ENCODE results near the gene PRR20C.
"Not testable (repeated sequence)": the region's sequence is repeated elsewhere in the genome, so short reads cannot be mapped to it uniquely, and the experiment has no call there.

The PRR20C gene

DNA sequence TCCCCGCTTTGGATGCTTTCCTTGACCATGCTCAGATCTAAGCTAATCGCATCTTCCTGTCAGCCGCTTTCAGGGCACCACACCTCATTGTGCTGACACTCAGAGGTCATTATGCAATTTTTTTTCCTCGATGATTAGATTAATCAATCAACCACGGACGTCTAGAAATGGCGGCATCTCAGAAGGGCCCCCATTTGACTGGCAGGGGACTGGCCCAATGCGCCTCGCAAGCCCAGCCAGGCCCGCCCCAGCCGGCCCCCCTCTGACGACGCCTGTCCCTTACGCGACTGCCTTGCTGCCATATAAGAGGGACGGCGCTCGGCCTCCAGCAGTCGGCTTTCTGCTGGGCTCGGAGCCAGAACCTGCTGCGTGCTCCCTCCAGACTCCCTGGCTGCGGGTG, at the start of gene PRR20C:
PRR20C (plus strand) TSS at position 301 of the 400 bp plus-strand sequence. CDS start 387 bp downstream, outside the sequence.
- not testable (repeated sequence) for H3K9me3 ChIP-seq (ENCODE audit: low read length); H3K27ac ChIP-seq (ENCODE audit: low read depth, low read length); H3K36me3 ChIP-seq (ENCODE audit: insufficient read depth, low read length); H3K27me3 ChIP-seq (ENCODE audit: control insufficient read depth in 1 of 2, insufficient read depth in 2 of 2, low read length in 2 of 2); H3K4me3 ChIP-seq (ENCODE audit: low read depth in 1 of 2, low read length in 2 of 2); H3K9ac ChIP-seq (ENCODE audit: low read length); H3K4me1 ChIP-seq (ENCODE audit: insufficient read depth, low read length)

DNA sequence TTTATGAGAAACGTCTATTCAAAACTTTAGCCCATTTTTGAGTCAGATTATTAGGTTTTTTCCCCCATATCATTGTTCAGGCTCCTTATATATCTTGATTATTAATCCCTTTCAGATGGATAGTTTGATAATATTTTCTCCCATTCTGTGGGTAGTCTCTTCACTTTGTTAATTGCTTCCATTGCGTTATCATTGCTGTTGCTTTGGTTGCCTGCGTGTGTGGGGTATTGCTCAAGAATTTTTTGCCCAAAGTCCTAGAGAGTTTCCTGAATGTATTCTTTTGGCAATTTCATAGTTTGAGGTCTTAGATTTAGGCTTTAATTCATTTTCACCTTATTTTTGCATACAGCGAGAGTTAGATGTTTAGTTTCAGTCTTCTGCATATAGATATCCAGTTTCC, 38.9 kb upstream of the PRR20C start:
- Histone ChIP-seq H3K9ac (ENCODE audit: low read length) (no peak overlapping the region), H3K4me3 (ENCODE audit: low read depth in 1 of 2, low read length in 2 of 2) (no peak overlapping the region), H3K9me3 (ENCODE audit: low read length) (no peaks in the 10 kb centered on the region)

DNA sequence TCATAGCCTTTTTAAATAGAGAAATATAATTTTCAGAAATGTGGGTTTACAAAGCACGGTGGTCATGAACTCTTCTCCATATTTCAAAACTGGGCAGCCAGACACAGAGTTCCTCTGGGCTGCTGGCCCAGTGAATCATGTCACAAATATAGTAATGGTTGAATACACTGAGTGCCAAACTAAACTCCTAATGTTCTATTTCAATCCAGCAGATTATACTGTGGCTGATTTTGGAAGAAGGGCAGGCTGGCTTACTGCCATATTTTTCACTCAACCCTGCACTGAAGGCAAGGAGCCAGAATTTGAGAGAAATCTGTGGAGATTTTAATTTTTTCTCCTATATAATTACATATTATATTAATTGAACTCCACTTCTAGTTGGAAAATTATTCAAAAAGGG, 30.2 kb upstream of the PRR20C start:
- Histone ChIP-seq H3K36me3 (ENCODE audit: insufficient read depth, low read length) (no peaks in the 10 kb centered on the region), H3K27me3 (ENCODE audit: control insufficient read depth in 1 of 2, insufficient read depth in 2 of 2, low read length in 2 of 2) (no peaks in the 10 kb centered on the region), H3K27ac (ENCODE audit: low read depth, low read length) (no peak overlapping the region), H3K4me1 (ENCODE audit: insufficient read depth, low read length) (no peaks in the 10 kb centered on the region), H3K4me3 (ENCODE audit: low read depth in 1 of 2, low read length in 2 of 2) (no peak overlapping the region), H3K9ac (ENCODE audit: low read length) (no peak overlapping the region), H3K9me3 (ENCODE audit: low read length) (no peaks in the 10 kb centered on the region)

More for the DNA sequence above, 38.9 kb upstream of the PRR20C start:
- Histone ChIP-seq H3K27ac (ENCODE audit: low read depth, low read length) (no peak overlapping the region), H3K4me1 (ENCODE audit: insufficient read depth, low read length) (no peaks in the 10 kb centered on the region), H3K27me3 (ENCODE audit: control insufficient read depth in 1 of 2, insufficient read depth in 2 of 2, low read length in 2 of 2) (no peaks in the 10 kb centered on the region), H3K36me3 (ENCODE audit: insufficient read depth, low read length) (no peaks in the 10 kb centered on the region)

DNA sequence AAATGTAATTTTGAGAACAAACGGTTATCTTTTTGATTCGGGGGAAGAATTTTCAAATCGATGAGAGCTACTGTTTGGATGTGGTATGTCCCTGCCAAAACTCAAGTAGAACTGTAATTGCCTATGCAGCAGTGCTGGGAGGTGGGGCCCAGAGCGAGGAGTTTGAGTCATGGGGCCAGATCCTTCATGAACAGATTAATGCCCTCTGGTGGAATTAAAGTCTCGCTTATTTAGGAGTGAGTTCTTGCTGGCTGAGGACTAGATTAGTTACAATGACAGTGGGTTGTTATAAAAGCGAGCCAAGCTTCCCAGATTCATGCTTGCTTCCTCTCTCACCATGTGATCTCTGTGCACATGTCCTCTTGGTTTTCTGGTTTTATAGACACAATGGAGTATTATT, 25.0 kb upstream of the PRR20C start:
- H3K9ac ChIP-seq (ENCODE audit: low read length) = no peak overlapping the region

DNA sequence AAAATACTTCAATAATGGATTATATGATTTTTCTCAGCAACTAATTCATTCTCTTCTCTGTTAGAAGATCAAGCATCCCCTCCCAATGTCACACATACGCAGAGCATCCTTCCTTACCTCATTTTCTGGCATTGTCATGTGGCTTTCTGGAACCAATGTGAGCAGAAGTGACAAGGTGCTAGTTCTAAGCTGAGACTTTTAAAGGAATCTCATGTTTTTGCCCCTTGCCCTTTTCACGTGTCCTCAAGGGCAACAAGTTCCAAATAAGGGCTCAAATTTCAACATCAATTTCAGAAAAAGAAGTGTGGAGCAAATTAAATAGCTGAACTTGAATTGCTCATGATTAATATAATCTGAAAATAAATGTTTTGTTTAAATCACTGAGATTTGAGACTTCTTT, 17.8 kb upstream of the PRR20C start:
- no peak overlapping the region for H3K4me3 ChIP-seq (ENCODE audit: low read depth in 1 of 2, low read length in 2 of 2)
- no peak overlapping the region for H3K27ac ChIP-seq (ENCODE audit: low read depth, low read length)
- H3K36me3 ChIP-seq (ENCODE audit: insufficient read depth, low read length) = no peaks in the 10 kb centered on the region
- H3K4me1 ChIP-seq (ENCODE audit: insufficient read depth, low read length) = no peaks in the 10 kb centered on the region
- H3K27me3 ChIP-seq (ENCODE audit: control insufficient read depth in 1 of 2, insufficient read depth in 2 of 2, low read length in 2 of 2) = no peaks in the 10 kb centered on the region
- H3K9me3 ChIP-seq (ENCODE audit: low read length) = no peaks in the 10 kb centered on the region
- H3K9ac ChIP-seq (ENCODE audit: low read length) = no peak overlapping the region

More for the DNA sequence above, 25.0 kb upstream of the PRR20C start:
- Histone ChIP-seq H3K4me3 (ENCODE audit: low read depth in 1 of 2, low read length in 2 of 2) (no peak overlapping the region), H3K27me3 (ENCODE audit: control insufficient read depth in 1 of 2, insufficient read depth in 2 of 2, low read length in 2 of 2) (no peaks in the 10 kb centered on the region), H3K27ac (ENCODE audit: low read depth, low read length) (no peak overlapping the region), H3K4me1 (ENCODE audit: insufficient read depth, low read length) (no peaks in the 10 kb centered on the region), H3K9me3 (ENCODE audit: low read length) (no peaks in the 10 kb centered on the region), H3K36me3 (ENCODE audit: insufficient read depth, low read length) (no peaks in the 10 kb centered on the region)

DNA sequence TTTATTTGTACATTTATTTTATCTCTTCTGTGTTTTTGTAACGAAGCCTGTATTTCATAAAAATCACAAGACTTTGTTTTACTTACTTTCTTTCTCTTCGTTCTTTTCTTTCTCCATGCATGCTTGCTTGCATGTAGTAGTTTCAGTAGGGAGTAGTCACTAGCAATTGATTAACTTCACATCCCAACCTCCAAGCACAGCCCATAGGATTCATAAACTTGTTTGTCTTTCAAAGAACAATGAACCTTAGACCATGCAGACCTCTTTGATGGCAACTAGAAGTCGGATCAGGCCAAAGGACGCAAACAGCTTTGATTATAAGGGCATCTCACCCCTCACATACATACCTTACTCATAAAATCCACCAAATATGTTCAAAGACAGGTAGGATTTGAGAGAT, 16.3 kb upstream of the PRR20C start:
- no peaks in the 10 kb centered on the region for H3K4me1 ChIP-seq (ENCODE audit: insufficient read depth, low read length)
- no peak overlapping the region for H3K4me3 ChIP-seq (ENCODE audit: low read depth in 1 of 2, low read length in 2 of 2)
- no peak overlapping the region for H3K9ac ChIP-seq (ENCODE audit: low read length)
- H3K36me3 ChIP-seq (ENCODE audit: insufficient read depth, low read length) = no peaks in the 10 kb centered on the region
- no peaks in the 10 kb centered on the region for H3K27me3 ChIP-seq (ENCODE audit: control insufficient read depth in 1 of 2, insufficient read depth in 2 of 2, low read length in 2 of 2)
- H3K27ac ChIP-seq (ENCODE audit: low read depth, low read length) = no peak overlapping the region
- no peaks in the 10 kb centered on the region for H3K9me3 ChIP-seq (ENCODE audit: low read length)

DNA sequence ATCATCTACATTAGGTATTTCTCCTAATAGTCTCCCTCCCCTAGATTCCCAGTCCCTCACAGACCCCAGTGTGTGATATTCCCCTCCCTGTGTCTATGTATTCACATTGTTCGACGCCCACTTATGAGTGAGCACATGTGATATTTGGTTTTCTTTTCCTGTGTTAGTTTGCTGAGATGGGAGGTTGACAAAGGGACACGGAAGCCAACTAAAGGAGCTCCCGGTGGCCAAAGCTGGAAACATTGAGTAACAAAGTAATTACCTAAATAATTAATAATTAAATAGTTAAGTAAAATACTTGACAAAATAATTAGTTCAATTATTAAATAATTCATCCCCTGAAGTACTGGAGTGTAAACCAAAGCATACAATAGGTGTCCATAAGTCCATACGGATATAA, 14.9 kb upstream of the PRR20C start:
- Histone ChIP-seq H3K4me1 (ENCODE audit: insufficient read depth, low read length) (no peaks in the 10 kb centered on the region), H3K4me3 (ENCODE audit: low read depth in 1 of 2, low read length in 2 of 2) (no peak overlapping the region), H3K36me3 (ENCODE audit: insufficient read depth, low read length) (no peaks in the 10 kb centered on the region), H3K27ac (ENCODE audit: low read depth, low read length) (no peak overlapping the region), H3K9me3 (ENCODE audit: low read length) (no peaks in the 10 kb centered on the region), H3K27me3 (ENCODE audit: control insufficient read depth in 1 of 2, insufficient read depth in 2 of 2, low read length in 2 of 2) (no peaks in the 10 kb centered on the region), H3K9ac (ENCODE audit: low read length) (no peak overlapping the region)

DNA sequence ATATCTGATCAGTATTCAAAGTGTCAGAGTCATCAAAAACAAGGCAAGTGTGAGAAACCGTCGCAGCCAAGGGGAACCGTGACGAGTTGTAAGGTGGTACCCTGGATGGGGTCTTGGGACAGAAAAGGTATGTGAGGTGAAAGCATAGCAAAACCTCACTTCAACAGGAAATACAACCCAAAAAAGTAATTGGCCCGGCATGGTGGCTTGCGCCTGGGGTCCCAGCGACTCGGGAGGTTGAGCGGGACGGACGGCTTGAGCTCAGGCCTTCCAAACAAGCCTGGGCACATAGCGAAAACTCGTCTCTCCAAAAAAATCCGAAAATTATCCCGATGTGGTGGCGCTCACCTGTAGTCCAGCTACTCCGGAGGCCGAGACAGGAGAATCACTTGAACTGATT, 14.1 kb upstream of the PRR20C start:
- not testable (repeated sequence) for H3K4me1 ChIP-seq (ENCODE audit: insufficient read depth, low read length); H3K9me3 ChIP-seq (ENCODE audit: low read length); H3K27me3 ChIP-seq (ENCODE audit: control insufficient read depth in 1 of 2, insufficient read depth in 2 of 2, low read length in 2 of 2); H3K4me3 ChIP-seq (ENCODE audit: low read depth in 1 of 2, low read length in 2 of 2); H3K9ac ChIP-seq (ENCODE audit: low read length); H3K27ac ChIP-seq (ENCODE audit: low read depth, low read length); H3K36me3 ChIP-seq (ENCODE audit: insufficient read depth, low read length)

DNA sequence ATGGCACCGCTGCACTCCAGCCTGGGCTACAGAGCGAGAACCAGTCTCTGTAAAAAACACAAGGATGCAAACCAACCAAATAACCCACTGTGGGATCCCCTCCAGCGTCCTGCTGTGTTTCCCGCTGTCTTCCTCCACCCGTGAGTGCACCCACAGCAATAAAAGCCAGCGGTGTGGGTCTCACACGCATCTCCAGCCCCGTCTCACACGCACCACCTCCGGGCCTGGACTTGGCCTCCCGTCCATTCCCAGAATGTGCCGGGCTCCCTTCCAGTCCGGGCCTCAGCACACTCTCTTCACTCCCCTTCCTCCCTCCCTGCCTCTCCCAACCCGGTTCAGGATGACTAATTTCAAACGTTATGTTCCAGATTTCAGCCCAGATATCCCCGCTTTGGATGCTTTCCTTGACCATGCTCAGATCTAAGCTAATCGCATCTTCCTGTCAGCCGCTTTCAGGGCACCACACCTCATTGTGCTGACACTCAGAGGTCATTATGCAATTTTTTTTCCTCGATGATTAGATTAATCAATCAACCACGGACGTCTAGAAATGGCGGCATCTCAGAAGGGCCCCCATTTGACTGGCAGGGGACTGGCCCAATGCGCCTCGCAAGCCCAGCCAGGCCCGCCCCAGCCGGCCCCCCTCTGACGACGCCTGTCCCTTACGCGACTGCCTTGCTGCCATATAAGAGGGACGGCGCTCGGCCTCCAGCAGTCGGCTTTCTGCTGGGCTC, 13.5 kb upstream of the PRR20C start, which contains the start of gene PRR20A:
PRR20A (plus strand) TSS at position 684 of the 734 bp plus-strand sequence. CDS start 387 bp downstream, outside the sequence.
- H3K4me3 ChIP-seq (ENCODE audit: low read depth in 1 of 2, low read length in 2 of 2); H3K27ac ChIP-seq (ENCODE audit: low read depth, low read length); H3K27me3 ChIP-seq (ENCODE audit: control insufficient read depth in 1 of 2, insufficient read depth in 2 of 2, low read length in 2 of 2); H3K4me1 ChIP-seq (ENCODE audit: insufficient read depth, low read length); H3K9ac ChIP-seq (ENCODE audit: low read length); H3K36me3 ChIP-seq (ENCODE audit: insufficient read depth, low read length); H3K9me3 ChIP-seq (ENCODE audit: low read length): not testable (repeated sequence)

DNA sequence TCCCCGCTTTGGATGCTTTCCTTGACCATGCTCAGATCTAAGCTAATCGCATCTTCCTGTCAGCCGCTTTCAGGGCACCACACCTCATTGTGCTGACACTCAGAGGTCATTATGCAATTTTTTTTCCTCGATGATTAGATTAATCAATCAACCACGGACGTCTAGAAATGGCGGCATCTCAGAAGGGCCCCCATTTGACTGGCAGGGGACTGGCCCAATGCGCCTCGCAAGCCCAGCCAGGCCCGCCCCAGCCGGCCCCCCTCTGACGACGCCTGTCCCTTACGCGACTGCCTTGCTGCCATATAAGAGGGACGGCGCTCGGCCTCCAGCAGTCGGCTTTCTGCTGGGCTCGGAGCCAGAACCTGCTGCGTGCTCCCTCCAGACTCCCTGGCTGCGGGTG, 6.7 kb upstream of the PRR20C start, which contains the start of gene PRR20B:
PRR20B (plus strand) TSS at position 301 of the 400 bp plus-strand sequence. CDS start 387 bp downstream, outside the sequence.
- H3K4me1 ChIP-seq (ENCODE audit: insufficient read depth, low read length); H3K36me3 ChIP-seq (ENCODE audit: insufficient read depth, low read length); H3K9me3 ChIP-seq (ENCODE audit: low read length); H3K9ac ChIP-seq (ENCODE audit: low read length); H3K27me3 ChIP-seq (ENCODE audit: control insufficient read depth in 1 of 2, insufficient read depth in 2 of 2, low read length in 2 of 2); H3K27ac ChIP-seq (ENCODE audit: low read depth, low read length); H3K4me3 ChIP-seq (ENCODE audit: low read depth in 1 of 2, low read length in 2 of 2): not testable (repeated sequence)

DNA sequence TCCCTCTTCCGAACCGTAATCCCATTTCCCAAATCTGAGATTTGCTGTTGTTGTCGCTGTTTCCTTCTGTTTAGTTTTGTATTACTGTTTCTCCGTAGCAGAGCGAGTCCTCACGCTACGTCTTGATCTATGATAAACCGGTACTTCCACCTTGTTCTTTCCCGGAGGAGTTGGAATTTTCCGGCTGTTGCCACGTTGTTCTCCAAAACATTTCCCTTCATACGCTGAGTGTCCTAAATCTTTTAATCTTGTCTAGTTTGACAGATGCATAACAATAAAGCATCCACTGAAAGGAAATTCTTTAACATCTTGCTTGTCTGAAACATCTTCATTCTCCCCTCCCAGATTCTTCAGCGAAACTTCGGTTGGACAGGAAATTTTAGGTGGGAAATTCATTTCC, 5.8 kb upstream of the PRR20C start:
- H3K36me3 ChIP-seq (ENCODE audit: insufficient read depth, low read length); H3K4me3 ChIP-seq (ENCODE audit: low read depth in 1 of 2, low read length in 2 of 2); H3K4me1 ChIP-seq (ENCODE audit: insufficient read depth, low read length); H3K27me3 ChIP-seq (ENCODE audit: control insufficient read depth in 1 of 2, insufficient read depth in 2 of 2, low read length in 2 of 2); H3K9ac ChIP-seq (ENCODE audit: low read length); H3K9me3 ChIP-seq (ENCODE audit: low read length); H3K27ac ChIP-seq (ENCODE audit: low read depth, low read length): not testable (repeated sequence)

DNA sequence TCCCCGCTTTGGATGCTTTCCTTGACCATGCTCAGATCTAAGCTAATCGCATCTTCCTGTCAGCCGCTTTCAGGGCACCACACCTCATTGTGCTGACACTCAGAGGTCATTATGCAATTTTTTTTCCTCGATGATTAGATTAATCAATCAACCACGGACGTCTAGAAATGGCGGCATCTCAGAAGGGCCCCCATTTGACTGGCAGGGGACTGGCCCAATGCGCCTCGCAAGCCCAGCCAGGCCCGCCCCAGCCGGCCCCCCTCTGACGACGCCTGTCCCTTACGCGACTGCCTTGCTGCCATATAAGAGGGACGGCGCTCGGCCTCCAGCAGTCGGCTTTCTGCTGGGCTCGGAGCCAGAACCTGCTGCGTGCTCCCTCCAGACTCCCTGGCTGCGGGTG, 6.5 kb downstream of the PRR20C start, which contains the start of gene PRR20D:
PRR20D (plus strand) TSS at position 301 of the 400 bp plus-strand sequence. CDS start 387 bp downstream, outside the sequence.
- not testable (repeated sequence) for H3K9me3 ChIP-seq (ENCODE audit: low read length); H3K9ac ChIP-seq (ENCODE audit: low read length); H3K4me1 ChIP-seq (ENCODE audit: insufficient read depth, low read length); H3K27me3 ChIP-seq (ENCODE audit: control insufficient read depth in 1 of 2, insufficient read depth in 2 of 2, low read length in 2 of 2); H3K4me3 ChIP-seq (ENCODE audit: low read depth in 1 of 2, low read length in 2 of 2); H3K27ac ChIP-seq (ENCODE audit: low read depth, low read length); H3K36me3 ChIP-seq (ENCODE audit: insufficient read depth, low read length)
